ENCODE measurements around the gene ADAT3. TPM values are rescaled to one million over a fixed set of nuclear protein-coding genes. Genes with fewer than 3 reads are reported as not detected.
A peak's percentile ranks its signal among the peaks of the same experiment; 100 is the strongest.

Gene ADAT3
- total RNA-seq, 2 donors from 2014 or later = 9.9 to 13.8 TPM

GRCh38 chr19:1929021-1929742 is 24.0 kb downstream of the ADAT3 start:
- Histone ChIP-seq H3K27me3 (ENCODE audit: control insufficient read depth, insufficient read depth, low read length, poor library complexity, severe bottlenecking) (no peaks in the 10 kb centered on the region), H3K36me3 (ENCODE audit: control insufficient read depth, insufficient read depth, low read length) (no peaks in the 10 kb centered on the region), H3K4me3 (ENCODE audit: low read length) (peak overlapping the region; percentile 56), H3K9ac (ENCODE audit: extremely low read depth, low read length, poor library complexity, severe bottlenecking) (no peak overlapping the region), H3K9me3 (ENCODE audit: control insufficient read depth, low read length) (peaks cover 5% of the 10 kb centered on the region), H3K4me1 (ENCODE audit: control insufficient read depth, insufficient read depth, low read length) (no peaks in the 10 kb centered on the region), H3K27ac (ENCODE audit: low read depth, low read length) (no peak overlapping the region)
- Mint-ChIP-seq H3K27me3 (ENCODE audit: insufficient read depth) (peaks cover 19% of the 10 kb centered on the region), H3K4me1 (no peaks in the 10 kb centered on the region), H3K36me3 (ENCODE audit: low read depth) (peaks cover 10% of the 10 kb centered on the region), H3K9me3 (peaks cover 16% of the 10 kb centered on the region), H3K27ac (no peak overlapping the region), H3K4me3 (peak overlapping the region; percentile 39)
- 25 to 26% methylated on average over 21 to 40 of the region's 42 CpGs for WGBS, 2 experiments (ENCODE audit: insufficient coverage in 1 of 2, insufficient read length in 1 of 2)
- TF ChIP-seq CTCF (conservative IDR thresholded peaks at IDR 0.05) = peak; percentile 89
- peak; percentile 95 for DNase-seq

- H3K4me3 Mint-ChIP-seq = no peak overlapping the region
- Histone ChIP-seq H3K36me3 (ENCODE audit: control insufficient read depth, insufficient read depth, low read length) (no peaks in the 10 kb centered on the region), H3K9ac (ENCODE audit: extremely low read depth, low read length, poor library complexity, severe bottlenecking) (no peak overlapping the region), H3K27me3 (ENCODE audit: control insufficient read depth, insufficient read depth, low read length, poor library complexity, severe bottlenecking) (no peaks in the 10 kb centered on the region), H3K27ac (ENCODE audit: low read depth, low read length) (no peak overlapping the region), H3K4me3 (ENCODE audit: low read length) (no peak overlapping the region), H3K9me3 (ENCODE audit: control insufficient read depth, low read length) (peaks cover 5% of the 10 kb centered on the region), H3K4me1 (ENCODE audit: control insufficient read depth, insufficient read depth, low read length) (no peaks in the 10 kb centered on the region)
- H3K4me1 Mint-ChIP-seq = no peaks in the 10 kb centered on the region
- H3K27ac Mint-ChIP-seq = no peak overlapping the region
- DNase-seq = no peak
- 97 to 100% methylated on average over 1 of the region's 1 CpG for WGBS, 2 experiments (ENCODE audit: insufficient coverage in 1 of 2, insufficient read length in 1 of 2)
- peaks cover 7% of the 10 kb centered on the region for H3K36me3 Mint-ChIP-seq (ENCODE audit: low read depth)
- TF ChIP-seq CTCF (conservative IDR thresholded peaks at IDR 0.05) = no peak
- peaks cover 23% of the 10 kb centered on the region for H3K27me3 Mint-ChIP-seq (ENCODE audit: insufficient read depth)
- H3K9me3 Mint-ChIP-seq = peaks cover 17% of the 10 kb centered on the region
Measured at GRCh38 chr19:1931445-1931844, 26.2 kb downstream of the ADAT3 start.

- WGBS, 2 experiments (ENCODE audit: insufficient coverage in 1 of 2, insufficient read length in 1 of 2) = 82 to 85% methylated on average over 2 to 8 of the region's 8 CpGs
- DNase-seq = no peak
- Histone ChIP-seq H3K36me3 (ENCODE audit: control insufficient read depth, insufficient read depth, low read length) (no peaks in the 10 kb centered on the region), H3K4me1 (ENCODE audit: control insufficient read depth, insufficient read depth, low read length) (no peaks in the 10 kb centered on the region), H3K9me3 (ENCODE audit: control insufficient read depth, low read length) (peaks cover 5% of the 10 kb centered on the region), H3K4me3 (ENCODE audit: low read length) (no peak overlapping the region), H3K27me3 (ENCODE audit: control insufficient read depth, insufficient read depth, low read length, poor library complexity, severe bottlenecking) (no peaks in the 10 kb centered on the region), H3K27ac (ENCODE audit: low read depth, low read length) (no peak overlapping the region), H3K9ac (ENCODE audit: extremely low read depth, low read length, poor library complexity, severe bottlenecking) (no peak overlapping the region)
- H3K27ac Mint-ChIP-seq = no peak overlapping the region
- no peak for TF ChIP-seq CTCF (conservative IDR thresholded peaks at IDR 0.05)
- no peak overlapping the region for H3K4me3 Mint-ChIP-seq
- H3K36me3 Mint-ChIP-seq (ENCODE audit: low read depth) = peaks cover 7% of the 10 kb centered on the region
- H3K27me3 Mint-ChIP-seq (ENCODE audit: insufficient read depth) = peaks cover 23% of the 10 kb centered on the region
- H3K4me1 Mint-ChIP-seq = no peaks in the 10 kb centered on the region
- H3K9me3 Mint-ChIP-seq = peaks cover 17% of the 10 kb centered on the region
Measured at GRCh38 chr19:1932395-1932794, 27.2 kb downstream of the ADAT3 start.

Data from endodermal cell (in vitro differentiated cells).